GM12874 (cell line): ENCODE measurements around the gene RAB3GAP2.

Experiments used
- TF ChIP-seq, protein P1 (sequence below): IDR thresholded peaks from 2 replicates; pipeline ENCODE4 v1.5.1; 2011; ENCODE audit warnings: low read depth, mild to moderate bottlenecking, control low read depth, low read length, moderate library complexity; ENCODE audit not compliant: insufficient read depth

RAB3GAP2 gene

DNA sequence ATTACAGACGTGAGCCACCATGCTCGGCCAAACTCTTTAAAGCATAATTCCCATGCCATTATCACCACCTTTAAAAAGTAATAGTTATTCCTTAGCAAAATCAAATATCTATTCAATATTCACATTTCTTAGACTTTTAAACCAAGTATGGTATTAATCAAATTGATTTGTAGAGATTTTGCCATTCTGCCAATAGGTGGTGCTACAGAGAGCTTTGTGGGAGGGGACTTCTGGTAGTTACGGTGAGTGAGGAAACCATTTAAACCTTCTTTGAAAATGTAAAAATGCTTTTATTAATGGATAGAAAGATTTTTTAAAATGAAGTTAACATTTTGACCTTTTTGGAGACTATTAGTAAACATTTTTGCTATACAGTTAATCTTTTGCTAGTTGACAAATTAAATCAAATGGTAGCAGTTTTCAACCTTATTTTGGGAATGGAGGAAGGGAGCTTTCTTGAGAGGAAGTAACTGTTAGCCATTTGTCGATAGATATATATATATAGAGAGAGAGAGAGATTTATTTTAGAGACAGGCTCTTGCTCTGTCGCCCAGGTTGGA lies 159.0 kb downstream of the RAB3GAP2 start:
- TF ChIP-seq, protein P1, sequence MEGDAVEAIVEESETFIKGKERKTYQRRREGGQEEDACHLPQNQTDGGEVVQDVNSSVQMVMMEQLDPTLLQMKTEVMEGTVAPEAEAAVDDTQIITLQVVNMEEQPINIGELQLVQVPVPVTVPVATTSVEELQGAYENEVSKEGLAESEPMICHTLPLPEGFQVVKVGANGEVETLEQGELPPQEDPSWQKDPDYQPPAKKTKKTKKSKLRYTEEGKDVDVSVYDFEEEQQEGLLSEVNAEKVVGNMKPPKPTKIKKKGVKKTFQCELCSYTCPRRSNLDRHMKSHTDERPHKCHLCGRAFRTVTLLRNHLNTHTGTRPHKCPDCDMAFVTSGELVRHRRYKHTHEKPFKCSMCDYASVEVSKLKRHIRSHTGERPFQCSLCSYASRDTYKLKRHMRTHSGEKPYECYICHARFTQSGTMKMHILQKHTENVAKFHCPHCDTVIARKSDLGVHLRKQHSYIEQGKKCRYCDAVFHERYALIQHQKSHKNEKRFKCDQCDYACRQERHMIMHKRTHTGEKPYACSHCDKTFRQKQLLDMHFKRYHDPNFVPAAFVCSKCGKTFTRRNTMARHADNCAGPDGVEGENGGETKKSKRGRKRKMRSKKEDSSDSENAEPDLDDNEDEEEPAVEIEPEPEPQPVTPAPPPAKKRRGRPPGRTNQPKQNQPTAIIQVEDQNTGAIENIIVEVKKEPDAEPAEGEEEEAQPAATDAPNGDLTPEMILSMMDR: peak; percentile 50

DNA sequence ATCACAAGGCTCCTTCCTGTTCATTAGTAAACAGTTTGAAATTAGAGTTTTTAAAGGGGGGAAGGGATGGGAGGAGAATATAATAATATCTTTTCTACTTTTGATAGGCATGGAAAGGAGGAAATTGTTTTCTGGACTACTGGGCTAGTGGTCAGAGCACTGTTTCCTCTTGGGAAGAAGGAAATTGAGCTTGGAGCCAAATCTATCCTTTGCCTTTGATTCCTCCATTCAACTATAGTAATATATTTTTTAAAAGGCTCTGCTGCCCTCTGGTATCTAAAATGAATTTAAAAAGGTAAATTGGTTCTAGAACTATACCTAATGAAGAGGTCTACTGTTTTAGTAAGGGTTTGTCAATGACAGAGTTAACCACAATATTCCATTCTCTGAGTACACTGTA lies 172.4 kb downstream of the RAB3GAP2 start:
- TF ChIP-seq, protein P1: no peak
